HK-2 (cell line): ENCODE measurements around the gene COPRS.

Experiments used
- DNase-seq: peaks from one replicate; pipeline ENCODE4 v3.0.0-alpha.2; 2018; ENCODE audit not compliant: unreplicated experiment

COPRS gene

GRCh38 chr17:31808521-31809050, 50.5 kb downstream of the COPRS start:
- DNase-seq = no peak

- no peak for DNase-seq
Observed at GRCh38 chr17:31807846-31808245, 51.2 kb downstream of the COPRS start.

- DNase-seq = no peak
Observed at GRCh38 chr17:31806921-31807320, 52.1 kb downstream of the COPRS start.

- DNase-seq = no peak
Observed at GRCh38 chr17:31803494-31804213, 55.4 kb downstream of the COPRS start.

GRCh38 chr17:31802502-31802901, 56.5 kb downstream of the COPRS start:
- no peak for DNase-seq
